Natural killer cell (primary cell): Measurements from ENCODE around the gene HHAT. TPM values are rescaled to one million over a fixed set of nuclear protein-coding genes. Genes with fewer than 3 reads are reported as not detected.
"Not testable (repeated sequence)": the region's sequence is repeated elsewhere in the genome, so short reads cannot be mapped to it uniquely, and the experiment has no call there.

Experiments
- ATAC-seq, 3 donors: fragments of 150-1000 bp in 2 of 3; fragments of 200-7000 bp in 1 of 3; cut with Tn5 transposase; 1 replicate in 1 of 3; 2 replicates in 2 of 3; pipeline ENCODE4 v1.10.0; 2021; ENCODE audit warnings: mild to moderate bottlenecking in 2 of 3, moderate library complexity in 2 of 3
- DNase-seq, 2 donors: peaks; one replicate each; pipeline versions ENCODE4 v3.0.0 to v3.0.0-alpha.2; 2013 to 2021; ENCODE audit warnings: mixed read lengths in 1 of 2
- H3K27ac ChIP-seq: one replicate; pipeline ENCODE4 v1.5.1; 2013; ENCODE audit warnings: mild to moderate bottlenecking, low read length
- H3K27me3 ChIP-seq: one replicate; pipeline ENCODE4 v1.6.1; 2013; ENCODE audit warnings: low read length; ENCODE audit not compliant: control insufficient read depth, insufficient read depth
- H3K36me3 ChIP-seq: one replicate; pipeline ENCODE4 v1.6.1; 2013; ENCODE audit warnings: low read length; ENCODE audit not compliant: control insufficient read depth, insufficient read depth
- H3K4me1 ChIP-seq: one replicate; pipeline ENCODE4 v1.6.1; 2013; ENCODE audit warnings: low read length; ENCODE audit not compliant: control insufficient read depth, insufficient read depth
- H3K4me3 ChIP-seq: one replicate; pipeline ENCODE4 v1.5.1; 2013; ENCODE audit warnings: low read length
- H3K9me3 ChIP-seq: one replicate; pipeline ENCODE4 v1.6.1; 2013; ENCODE audit warnings: low read length; ENCODE audit not compliant: control insufficient read depth, insufficient read depth
- H3K27ac Mint-ChIP-seq, 2 donors: one replicate each; pipeline ENCODE4 v1.8.0; 2022; ENCODE audit warnings: mild to moderate bottlenecking in 2 of 2, mixed read lengths in 2 of 2, moderate library complexity in 1 of 2
- H3K27me3 Mint-ChIP-seq, 2 donors: one replicate each; pipeline ENCODE4 v1.8.0; 2022; ENCODE audit warnings: low read depth in 2 of 2, mixed read lengths in 2 of 2
- H3K36me3 Mint-ChIP-seq: one replicate; pipeline ENCODE4 v1.8.0; 2022; ENCODE audit warnings: mixed read lengths
- H3K4me1 Mint-ChIP-seq, 2 donors: one replicate each; pipeline ENCODE4 v1.8.0; 2022; ENCODE audit warnings: mixed read lengths in 2 of 2
- H3K4me3 Mint-ChIP-seq: one replicate; pipeline ENCODE4 v1.8.0; 2022; ENCODE audit warnings: mild to moderate bottlenecking, moderate library complexity, mixed read lengths
- H3K9me3 Mint-ChIP-seq, 2 donors: one replicate each; pipeline ENCODE4 v1.8.0; 2022; ENCODE audit warnings: mixed read lengths in 2 of 2
- CTCF ChIP-seq: fragments of 200-600 bp; IDR thresholded peaks from one replicate; pipeline ENCODE4 v1.8.0; 2022; ENCODE audit warnings: antibody characterized with exemption
- WGBS: methylation state at CpG from one replicate; pipeline ENCODE4 v1.1.7; 2013; ENCODE audit warnings: missing lambda C conversion rate; ENCODE audit not compliant: insufficient coverage; 5-methylcytosine and 5-hydroxymethylcytosine counted together
- intact Hi-C: fragments of 100-400 bp; cut with micrococcal nuclease; formaldehyde crosslinking; loops from one replicate; pipeline ENCODE4 v1.14.2; 2022
- total RNA-seq, 4 donors: library from RNA; stranded (reverse); fragments of 120-200 nt in 1 of 4; gene quantifications; one replicate each; pipeline versions ENCODE4 v1.2.3 to v1.2.4, GENCODE V29; 2013 to 2022

The HHAT gene
- total RNA-seq, 3 donors from 2014 or later (not counting 1 experiment from before 2014, with no cell fraction given), result 0.79 to 1.1 (median 0.82) TPM

GRCh38 chr1:210418863-210419650, 90.4 kb downstream of the HHAT start:
- no peak for TF ChIP-seq CTCF
- WGBS, result 89% methylated on average over 6 of the region's 7 CpGs
- H3K27me3 Mint-ChIP-seq, result peaks cover 0 to 4% of the 10 kb centered on the region in 2 donors
- H3K27ac Mint-ChIP-seq, result no peak overlapping the region
- H3K27me3 ChIP-seq, result no peaks in the 10 kb centered on the region
- ATAC-seq (no peak), DNase-seq (no peak)
- H3K4me3 Mint-ChIP-seq, result no peak overlapping the region
- H3K9me3 Mint-ChIP-seq, result no peaks in the 10 kb centered on the region
- H3K4me1 Mint-ChIP-seq, result no peaks in the 10 kb centered on the region
- no peak overlapping the region for H3K4me3 ChIP-seq
- H3K36me3 ChIP-seq, result no peaks in the 10 kb centered on the region
- H3K36me3 Mint-ChIP-seq, result no peaks in the 10 kb centered on the region
- H3K4me1 ChIP-seq, result no peaks in the 10 kb centered on the region
- H3K9me3 ChIP-seq, result no peaks in the 10 kb centered on the region
- intact Hi-C loops, result no loop called here
- no peak overlapping the region for H3K27ac ChIP-seq

GRCh38 chr1:210426696-210427095, 98.0 kb downstream of the HHAT start:
- H3K4me3 Mint-ChIP-seq, H3K27ac ChIP-seq, DNase-seq, H3K9me3 ChIP-seq, ATAC-seq, H3K27ac Mint-ChIP-seq, H3K9me3 Mint-ChIP-seq, H3K27me3 ChIP-seq, H3K4me3 ChIP-seq, H3K36me3 ChIP-seq, intact Hi-C loops, H3K4me1 Mint-ChIP-seq, H3K4me1 ChIP-seq, H3K36me3 Mint-ChIP-seq: not testable (repeated sequence)
- WGBS, result no CpG with 5 or more reads among the region's 1 CpG
- peaks cover 5 to 19% of the 10 kb centered on the region in 2 donors for H3K27me3 Mint-ChIP-seq

GRCh38 chr1:210428696-210429095, 100.0 kb downstream of the HHAT start:
- intact Hi-C loops, result no loop called here
- Mint-ChIP-seq H3K4me1 (no peaks in the 10 kb centered on the region), H3K36me3 (no peaks in the 10 kb centered on the region), H3K27me3 (peaks cover 2 to 19% of the 10 kb centered on the region in 2 donors), H3K9me3 (no peaks in the 10 kb centered on the region), H3K4me3 (no peak overlapping the region), H3K27ac (no peak overlapping the region)
- Histone ChIP-seq H3K4me3 (no peak overlapping the region), H3K27ac (no peak overlapping the region), H3K4me1 (no peaks in the 10 kb centered on the region), H3K27me3 (no peaks in the 10 kb centered on the region), H3K36me3 (no peaks in the 10 kb centered on the region), H3K9me3 (no peaks in the 10 kb centered on the region)
- DNase-seq, result no peak
- no peak for ATAC-seq
- TF ChIP-seq CTCF, result no peak
- 93% methylated on average over 4 of the region's 7 CpGs for WGBS

GRCh38 chr1:210434223-210434622, 105.5 kb downstream of the HHAT start:
- 80% methylated on average over 2 of the region's 4 CpGs for WGBS
- H3K27ac ChIP-seq, result no peak overlapping the region
- no peaks in the 10 kb centered on the region for H3K4me1 ChIP-seq
- H3K4me1 Mint-ChIP-seq, result no peaks in the 10 kb centered on the region
- TF ChIP-seq CTCF, result no peak
- no peak overlapping the region for H3K27ac Mint-ChIP-seq
- no peak overlapping the region for H3K4me3 Mint-ChIP-seq
- DNase-seq, result no peak
- H3K9me3 ChIP-seq, result no peaks in the 10 kb centered on the region
- no peaks in the 10 kb centered on the region for H3K36me3 Mint-ChIP-seq
- H3K4me3 ChIP-seq, result no peak overlapping the region
- no peaks in the 10 kb centered on the region for H3K27me3 Mint-ChIP-seq
- H3K9me3 Mint-ChIP-seq, result no peaks in the 10 kb centered on the region
- H3K36me3 ChIP-seq, result no peaks in the 10 kb centered on the region
- H3K27me3 ChIP-seq, result no peaks in the 10 kb centered on the region
- intact Hi-C loops, result no loop called here
- ATAC-seq, result no peak
